Activated CD4-positive, alpha-beta T cell treated with anti-CD3 and anti-CD28 coated beads for 4 hours (primary cell): ENCODE measurements around the gene BTRC.

ENCODE experiments used
- DNase-seq, 2 donors: peaks; one replicate each; pipeline ENCODE4 v3.0.0-alpha.2; 2020

The BTRC gene

GRCh38 chr10:101550965-101551364, 197.0 kb downstream of the BTRC start:
- DNase-seq: no peak

GRCh38 chr10:101552442-101552841, 198.5 kb downstream of the BTRC start:
- DNase-seq: no peak

GRCh38 chr10:101557541-101557940, 203.6 kb downstream of the BTRC start:
- DNase-seq: no peak

GRCh38 chr10:101558204-101558603, 204.2 kb downstream of the BTRC start:
- no peak for DNase-seq

- DNase-seq: no peak
Observed at GRCh38 chr10:101558671-101559595, 205.0 kb downstream of the BTRC start.

GRCh38 chr10:101559596-101560297, 205.8 kb downstream of the BTRC start:
- DNase-seq: no peak

GRCh38 chr10:101560298-101561067, 206.5 kb downstream of the BTRC start:
- DNase-seq: no peak

- no peak for DNase-seq
Observed at GRCh38 chr10:101561068-101561915, 207.3 kb downstream of the BTRC start.

- no peak for DNase-seq
Observed at GRCh38 chr10:101562231-101562630, 208.3 kb downstream of the BTRC start.

GRCh38 chr10:101563007-101563406, 209.0 kb downstream of the BTRC start:
- DNase-seq: no peak

- no peak for DNase-seq
Observed at GRCh38 chr10:101563497-101564040, 209.6 kb downstream of the BTRC start.

- DNase-seq: no peak
Observed at GRCh38 chr10:101564490-101564991, 210.6 kb downstream of the BTRC start.

- no peak for DNase-seq
Observed at GRCh38 chr10:101565370-101565900, 211.5 kb downstream of the BTRC start.

- no peak for DNase-seq
Observed at GRCh38 chr10:101565936-101566332, 212.0 kb downstream of the BTRC start.

- no peak for DNase-seq
Observed at GRCh38 chr10:101566333-101567164, 212.6 kb downstream of the BTRC start.

- no peak for DNase-seq
Observed at GRCh38 chr10:101567165-101568006, 213.4 kb downstream of the BTRC start.

- no peak for DNase-seq
Observed at GRCh38 chr10:101568054-101568745, 214.2 kb downstream of the BTRC start.

- DNase-seq: no peak
Observed at GRCh38 chr10:101569323-101569621, 215.3 kb downstream of the BTRC start.
